ENCODE measurements around the gene GCLC.
"Not testable (repeated sequence)": the region's sequence is repeated elsewhere in the genome, so short reads cannot be mapped to it uniquely, and the experiment has no call there.

GCLC gene

DNA sequence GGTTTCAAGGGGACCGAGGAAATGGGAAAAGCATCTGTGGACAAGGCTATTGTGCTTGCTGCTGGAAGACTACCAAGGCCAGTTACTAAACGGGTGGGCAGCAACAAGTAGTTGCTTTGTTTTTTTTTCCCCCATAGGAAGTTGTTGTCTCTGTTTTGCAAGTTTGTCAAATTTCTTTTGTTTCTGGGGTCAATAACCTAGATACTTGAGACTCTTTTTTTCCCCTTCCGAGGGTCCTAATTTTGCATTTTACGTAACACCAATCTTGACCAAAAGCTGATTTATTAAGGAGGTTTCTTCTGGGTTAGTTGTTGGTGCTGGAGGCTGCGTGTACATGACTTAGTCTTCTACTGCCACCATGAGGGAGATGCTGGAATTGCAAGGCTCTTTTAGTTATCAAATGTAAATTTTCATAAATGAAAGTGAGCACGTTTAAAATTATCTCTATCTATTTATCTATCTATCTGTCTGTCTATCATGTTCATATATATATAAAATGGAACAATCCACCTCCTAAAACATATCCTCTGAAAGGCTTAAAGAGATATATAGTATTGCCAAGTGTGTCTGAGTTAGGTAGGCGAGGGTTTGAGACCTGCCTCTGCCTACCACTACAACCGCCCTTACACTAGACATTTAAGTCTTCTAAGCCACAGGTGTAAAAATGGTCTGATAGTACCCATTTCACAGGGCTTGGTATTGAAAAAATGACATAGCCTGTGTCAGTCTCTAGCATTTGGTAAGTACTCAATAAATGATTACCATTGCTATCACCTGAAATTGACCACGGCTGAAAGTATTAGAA lies 60.2 kb downstream of the GCLC start:
- Histone ChIP-seq H3K9me2 (replicated peaks; ENCODE audit: insufficient read depth, low read length) (no peaks in the 10 kb centered on the region), H3K27ac (ENCODE audit: low read depth, low read length) (no peak overlapping the region), H3F3A (ENCODE audit: insufficient read depth) (no peaks in the 10 kb centered on the region), H3K4me2 (ENCODE audit: low read depth, low read length, poor library complexity, severe bottlenecking) (peak overlapping the region; percentile 8), H3K27me3 (ENCODE audit: low read length) (no peaks in the 10 kb centered on the region), H3K9ac (ENCODE audit: low read length) (no peak overlapping the region), H3K36me3 (ENCODE audit: low read length) (no peaks in the 10 kb centered on the region), H2AFZ (ENCODE audit: low read depth, low read length, severe bottlenecking) (peak overlapping the region; percentile 36), H3K4me3 (ENCODE audit: insufficient read depth, low read length, poor library complexity, severe bottlenecking) (no peak overlapping the region), H3K79me2 (ENCODE audit: insufficient read depth, low read length) (no peaks in the 10 kb centered on the region), H3K9me3 (ENCODE audit: insufficient read depth, low read length) (no peaks in the 10 kb centered on the region), H4K20me1 (ENCODE audit: low read depth, low read length) (no peaks in the 10 kb centered on the region)
- TF ChIP-seq, protein P1, sequence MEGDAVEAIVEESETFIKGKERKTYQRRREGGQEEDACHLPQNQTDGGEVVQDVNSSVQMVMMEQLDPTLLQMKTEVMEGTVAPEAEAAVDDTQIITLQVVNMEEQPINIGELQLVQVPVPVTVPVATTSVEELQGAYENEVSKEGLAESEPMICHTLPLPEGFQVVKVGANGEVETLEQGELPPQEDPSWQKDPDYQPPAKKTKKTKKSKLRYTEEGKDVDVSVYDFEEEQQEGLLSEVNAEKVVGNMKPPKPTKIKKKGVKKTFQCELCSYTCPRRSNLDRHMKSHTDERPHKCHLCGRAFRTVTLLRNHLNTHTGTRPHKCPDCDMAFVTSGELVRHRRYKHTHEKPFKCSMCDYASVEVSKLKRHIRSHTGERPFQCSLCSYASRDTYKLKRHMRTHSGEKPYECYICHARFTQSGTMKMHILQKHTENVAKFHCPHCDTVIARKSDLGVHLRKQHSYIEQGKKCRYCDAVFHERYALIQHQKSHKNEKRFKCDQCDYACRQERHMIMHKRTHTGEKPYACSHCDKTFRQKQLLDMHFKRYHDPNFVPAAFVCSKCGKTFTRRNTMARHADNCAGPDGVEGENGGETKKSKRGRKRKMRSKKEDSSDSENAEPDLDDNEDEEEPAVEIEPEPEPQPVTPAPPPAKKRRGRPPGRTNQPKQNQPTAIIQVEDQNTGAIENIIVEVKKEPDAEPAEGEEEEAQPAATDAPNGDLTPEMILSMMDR (IDR thresholded peaks at IDR 0.05; ENCODE audit: insufficient read depth, low read length, poor library complexity, severe bottlenecking) = peak; percentile 100
- TF ChIP-seq EZH2phosphoT487 (conservative IDR thresholded peaks at IDR 0.05; ENCODE audit: low read length) = no peak

DNA sequence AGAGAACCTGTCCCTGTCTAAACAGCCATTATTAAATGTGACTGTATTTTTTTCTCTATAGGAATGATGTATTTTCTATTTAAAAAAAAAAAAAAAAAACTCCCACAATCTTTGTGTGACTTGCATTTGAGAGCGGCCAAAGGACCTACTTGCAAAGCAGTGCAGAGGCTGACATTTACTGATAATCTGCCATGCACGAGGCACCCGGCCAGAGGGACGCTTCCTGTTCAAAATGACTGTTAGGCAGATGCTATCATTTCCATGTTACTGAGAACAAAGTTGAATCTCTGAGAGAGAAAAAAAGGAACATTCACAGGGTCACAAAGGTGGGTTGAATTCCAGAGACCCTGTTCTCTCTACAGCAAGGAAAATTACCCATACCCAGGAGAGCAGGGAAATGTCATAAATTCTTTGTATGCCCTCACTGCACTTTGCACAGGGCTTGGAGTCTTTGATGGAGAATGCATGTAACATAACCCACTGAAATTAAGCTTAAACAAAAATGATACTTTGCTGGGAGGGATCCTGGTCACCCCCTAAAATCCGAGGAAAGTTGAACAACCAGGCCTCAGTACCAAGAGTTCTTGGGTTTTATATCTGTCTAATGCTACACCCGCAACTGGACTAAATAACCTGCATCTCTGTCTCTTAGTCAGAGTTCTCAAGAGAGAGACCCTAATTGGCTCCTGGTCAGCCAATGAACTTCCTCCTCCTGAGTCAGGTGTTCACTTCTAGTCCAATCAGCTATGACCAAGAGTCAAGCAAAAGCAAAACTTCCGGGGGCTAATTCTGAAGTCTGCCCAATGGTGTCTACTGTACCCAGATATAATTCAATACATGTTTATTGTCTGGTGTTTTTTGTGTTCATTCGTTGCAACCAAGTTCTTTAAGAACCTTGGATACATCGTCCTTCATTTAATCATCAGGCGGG lies 61.2 kb downstream of the GCLC start:
- H4K20me1 ChIP-seq (ENCODE audit: low read depth, low read length) = no peaks in the 10 kb centered on the region
- no peaks in the 10 kb centered on the region for H3K79me2 ChIP-seq (ENCODE audit: insufficient read depth, low read length)
- no peaks in the 10 kb centered on the region for H3K27me3 ChIP-seq (ENCODE audit: low read length)
- H3K9me3 ChIP-seq (ENCODE audit: insufficient read depth, low read length) = no peaks in the 10 kb centered on the region
- H3F3A ChIP-seq (ENCODE audit: insufficient read depth) = no peaks in the 10 kb centered on the region
- H3K4me3 ChIP-seq (ENCODE audit: insufficient read depth, low read length, poor library complexity, severe bottlenecking) = no peak overlapping the region
- no peak overlapping the region for H3K27ac ChIP-seq (ENCODE audit: low read depth, low read length)
- TF ChIP-seq, protein P1 (IDR thresholded peaks at IDR 0.05; ENCODE audit: insufficient read depth, low read length, poor library complexity, severe bottlenecking) = no peak
- TF ChIP-seq EZH2phosphoT487 (conservative IDR thresholded peaks at IDR 0.05; ENCODE audit: low read length) = no peak
- H3K36me3 ChIP-seq (ENCODE audit: low read length) = no peaks in the 10 kb centered on the region
- no peaks in the 10 kb centered on the region for H3K9me2 ChIP-seq (replicated peaks; ENCODE audit: insufficient read depth, low read length)
- H2AFZ ChIP-seq (ENCODE audit: low read depth, low read length, severe bottlenecking) = peak overlapping the region; percentile 36
- H3K9ac ChIP-seq (ENCODE audit: low read length) = no peak overlapping the region
- peak overlapping the region; percentile 1 for H3K4me2 ChIP-seq (ENCODE audit: low read depth, low read length, poor library complexity, severe bottlenecking)

DNA sequence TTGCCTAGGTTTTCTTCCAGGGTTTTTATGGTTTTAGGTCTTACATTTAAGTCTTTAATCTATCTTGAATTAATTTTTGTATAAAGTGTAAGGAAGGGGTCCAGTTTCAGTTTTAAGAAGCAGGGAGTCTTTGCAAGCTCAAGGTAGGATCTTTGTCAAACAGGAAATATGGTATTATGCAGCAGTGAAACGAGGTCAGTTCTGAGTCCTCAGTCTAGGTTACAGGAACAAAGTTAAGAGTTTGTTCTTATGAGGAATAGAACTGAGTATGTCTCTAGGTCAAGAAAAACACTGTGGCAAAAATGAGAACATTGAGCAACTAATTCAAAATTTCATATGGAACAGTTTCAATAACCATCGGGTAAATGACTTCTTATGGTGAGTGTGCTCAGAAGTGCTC lies 63.6 kb downstream of the GCLC start:
- no peak overlapping the region for H3K9ac ChIP-seq (ENCODE audit: low read length)
- TF ChIP-seq, protein P1 (IDR thresholded peaks at IDR 0.05; ENCODE audit: insufficient read depth, low read length, poor library complexity, severe bottlenecking) = no peak
- no peak for TF ChIP-seq EZH2phosphoT487 (conservative IDR thresholded peaks at IDR 0.05; ENCODE audit: low read length)
- no peak overlapping the region for H3K27ac ChIP-seq (ENCODE audit: low read depth, low read length)
- no peak overlapping the region for H3K4me2 ChIP-seq (ENCODE audit: low read depth, low read length, poor library complexity, severe bottlenecking)
- no peak overlapping the region for H2AFZ ChIP-seq (ENCODE audit: low read depth, low read length, severe bottlenecking)
- H3K36me3 ChIP-seq (ENCODE audit: low read length) = no peaks in the 10 kb centered on the region
- no peaks in the 10 kb centered on the region for H3K9me2 ChIP-seq (replicated peaks; ENCODE audit: insufficient read depth, low read length)
- no peaks in the 10 kb centered on the region for H3F3A ChIP-seq (ENCODE audit: insufficient read depth)
- no peaks in the 10 kb centered on the region for H3K9me3 ChIP-seq (ENCODE audit: insufficient read depth, low read length)
- no peak overlapping the region for H3K4me3 ChIP-seq (ENCODE audit: insufficient read depth, low read length, poor library complexity, severe bottlenecking)
- H3K27me3 ChIP-seq (ENCODE audit: low read length) = no peaks in the 10 kb centered on the region
- no peaks in the 10 kb centered on the region for H4K20me1 ChIP-seq (ENCODE audit: low read depth, low read length)
- H3K79me2 ChIP-seq (ENCODE audit: insufficient read depth, low read length) = no peaks in the 10 kb centered on the region

DNA sequence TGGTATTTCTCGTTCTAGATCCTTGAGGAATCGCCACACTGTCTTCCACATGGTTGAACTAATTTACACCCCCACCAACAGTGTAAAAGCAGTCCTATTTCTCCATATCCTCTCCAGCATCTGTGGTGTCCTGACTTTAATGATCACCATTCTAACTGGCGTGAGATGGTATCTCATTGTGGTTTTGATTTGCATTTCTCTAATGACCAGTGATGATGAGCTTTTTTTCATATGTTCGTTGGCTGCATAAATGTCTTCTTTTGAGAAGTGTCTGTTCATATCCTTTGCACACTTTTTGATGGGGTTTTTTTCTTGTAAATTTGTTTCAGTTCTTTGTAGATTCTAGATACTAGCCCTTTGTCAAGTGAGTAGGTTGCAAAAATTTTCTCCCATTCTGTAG lies 64.1 kb downstream of the GCLC start:
- not testable (repeated sequence) for H3K4me2 ChIP-seq (ENCODE audit: low read depth, low read length, poor library complexity, severe bottlenecking); H3K9me2 ChIP-seq (replicated peaks; ENCODE audit: insufficient read depth, low read length); H3K27ac ChIP-seq (ENCODE audit: low read depth, low read length); H3K27me3 ChIP-seq (ENCODE audit: low read length); H3K79me2 ChIP-seq (ENCODE audit: insufficient read depth, low read length); H3K4me3 ChIP-seq (ENCODE audit: insufficient read depth, low read length, poor library complexity, severe bottlenecking); H3K9me3 ChIP-seq (ENCODE audit: insufficient read depth, low read length); H2AFZ ChIP-seq (ENCODE audit: low read depth, low read length, severe bottlenecking); H4K20me1 ChIP-seq (ENCODE audit: low read depth, low read length); H3K36me3 ChIP-seq (ENCODE audit: low read length); H3K9ac ChIP-seq (ENCODE audit: low read length); H3F3A ChIP-seq (ENCODE audit: insufficient read depth)
